NCI-H187 treated with DMSO at 0.1 percent for 48 hours (cell line): ENCODE data around the gene SCAPER.
"Not testable (repeated sequence)": the region's sequence is repeated elsewhere in the genome, so short reads cannot be mapped to it uniquely, and the experiment has no call there.

ENCODE experiments used
- DNase-seq: peaks from one replicate; lab custom pipeline; 2025; lab: John Stamatoyannopoulos, UW

The SCAPER gene

GRCh38 chr15:76495487-76495886, 409.7 kb downstream of the SCAPER start:
- DNase-seq = no peak

GRCh38 chr15:76492538-76492937, 412.6 kb downstream of the SCAPER start:
- no peak for DNase-seq

GRCh38 chr15:76483752-76484151, 421.4 kb downstream of the SCAPER start:
- DNase-seq = no peak

- DNase-seq = no peak
These were observed 422.1 kb downstream of the SCAPER start for GRCh38 chr15:76483018-76483417.

- DNase-seq = no peak
These were observed 424.9 kb downstream of the SCAPER start for GRCh38 chr15:76480267-76480666.

- no peak for DNase-seq
These were observed 434.4 kb downstream of the SCAPER start for GRCh38 chr15:76470691-76471090.

GRCh38 chr15:76468722-76469121, 436.4 kb downstream of the SCAPER start:
- DNase-seq = no peak

- DNase-seq = no peak
These were observed 438.0 kb downstream of the SCAPER start for GRCh38 chr15:76467136-76467535.

GRCh38 chr15:76465728-76466127, 439.4 kb downstream of the SCAPER start:
- DNase-seq = no peak

- no peak for DNase-seq
These were observed 440.9 kb downstream of the SCAPER start for GRCh38 chr15:76464247-76464646.

GRCh38 chr15:76460871-76461270, 444.3 kb downstream of the SCAPER start:
- no peak for DNase-seq

GRCh38 chr15:76460347-76460746, 444.8 kb downstream of the SCAPER start:
- no peak for DNase-seq

GRCh38 chr15:76451540-76451939, 453.6 kb downstream of the SCAPER start:
- no peak for DNase-seq

GRCh38 chr15:76449455-76449854, 455.7 kb downstream of the SCAPER start:
- DNase-seq = no peak

- no peak for DNase-seq
These were observed 456.4 kb downstream of the SCAPER start for GRCh38 chr15:76448755-76449154.

- DNase-seq = no peak
These were observed 457.3 kb downstream of the SCAPER start for GRCh38 chr15:76447728-76448441.

- DNase-seq = no peak
These were observed 464.7 kb downstream of the SCAPER start for GRCh38 chr15:76440441-76440840.

- DNase-seq = no peak
These were observed 465.6 kb downstream of the SCAPER start for GRCh38 chr15:76439542-76439941.

- DNase-seq = no peak
These were observed 471.2 kb downstream of the SCAPER start for GRCh38 chr15:76433798-76434400.

- DNase-seq = not testable (repeated sequence)
These were observed 472.1 kb downstream of the SCAPER start for GRCh38 chr15:76433036-76433435.

- no peak for DNase-seq
These were observed 472.5 kb downstream of the SCAPER start for GRCh38 chr15:76432604-76433003.

GRCh38 chr15:76431971-76432370, 473.2 kb downstream of the SCAPER start:
- DNase-seq = no peak

- not testable (repeated sequence) for DNase-seq
These were observed 474.4 kb downstream of the SCAPER start for GRCh38 chr15:76430711-76431110.

- DNase-seq = no peak
These were observed 475.5 kb downstream of the SCAPER start for GRCh38 chr15:76429661-76430060.
